Activated CD8-positive, alpha-beta memory T cell treated with anti-CD3 and anti-CD28 coated beads for 48 hours (primary cell): ENCODE measurements around the gene BEST2.

ENCODE experiments used
- DNase-seq, 3 experiments: peaks; one replicate each; pipeline ENCODE4 v3.0.0-alpha.2; 2020; ENCODE audit warnings: low read depth in 2 of 3, low spot score in 2 of 3

The BEST2 gene

DNA sequence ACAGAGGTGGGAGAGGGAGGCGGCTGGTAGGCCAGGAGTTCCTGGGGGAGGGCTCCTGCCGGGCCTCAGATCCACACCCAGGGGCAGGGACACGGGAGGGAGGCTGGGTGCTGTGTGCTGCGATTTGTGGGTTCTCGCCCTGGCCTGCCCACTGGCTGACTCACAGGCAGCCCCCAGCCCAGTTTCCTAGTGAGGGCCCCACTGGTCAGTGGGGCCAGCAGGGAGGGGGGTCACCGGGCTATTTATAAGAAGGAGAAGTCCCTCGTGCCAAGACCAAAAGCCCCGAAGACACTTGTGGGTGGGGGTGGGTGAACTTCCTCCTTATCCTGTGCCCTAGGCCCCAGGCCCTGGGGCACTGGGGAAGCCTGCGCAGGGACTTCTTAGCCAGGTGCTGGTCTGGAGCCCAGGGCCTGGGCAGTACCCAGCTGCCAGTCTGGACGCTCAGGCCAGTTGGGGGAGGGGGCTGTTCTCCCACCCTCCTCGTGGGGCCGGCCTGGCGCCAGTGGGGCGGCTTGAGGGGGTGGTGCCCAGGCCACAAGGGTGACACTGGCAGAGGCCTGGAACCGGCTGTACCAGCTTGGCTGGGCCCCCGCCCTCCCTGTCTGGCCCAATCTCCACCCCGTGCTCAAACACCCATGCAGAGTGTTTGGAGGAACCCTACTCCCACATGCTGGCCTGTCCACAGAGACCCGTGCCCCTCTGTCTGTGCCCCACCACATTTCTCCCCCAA, 34.7 kb downstream of the BEST2 start:
- DNase-seq = no peak

DNA sequence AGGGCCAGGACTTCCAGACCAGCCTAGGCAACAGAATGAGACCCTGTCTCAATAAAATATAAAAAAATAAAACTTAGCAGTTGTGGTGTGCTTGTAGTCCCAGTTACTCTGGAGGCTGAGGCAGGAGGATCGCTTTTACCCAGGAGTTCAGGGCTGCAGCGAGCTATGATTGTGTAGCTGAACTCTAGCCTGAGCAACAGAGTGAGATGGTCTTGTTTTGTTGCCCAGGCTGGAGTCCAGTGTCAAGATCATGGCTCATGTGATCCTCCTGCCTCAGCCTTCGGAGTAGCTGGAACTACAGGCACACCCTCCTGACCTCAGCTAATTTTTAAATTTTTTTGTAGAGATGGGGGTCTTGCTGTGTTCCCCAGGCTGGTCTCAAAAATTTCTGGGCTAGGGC, 35.4 kb downstream of the BEST2 start:
- no peak for DNase-seq

DNA sequence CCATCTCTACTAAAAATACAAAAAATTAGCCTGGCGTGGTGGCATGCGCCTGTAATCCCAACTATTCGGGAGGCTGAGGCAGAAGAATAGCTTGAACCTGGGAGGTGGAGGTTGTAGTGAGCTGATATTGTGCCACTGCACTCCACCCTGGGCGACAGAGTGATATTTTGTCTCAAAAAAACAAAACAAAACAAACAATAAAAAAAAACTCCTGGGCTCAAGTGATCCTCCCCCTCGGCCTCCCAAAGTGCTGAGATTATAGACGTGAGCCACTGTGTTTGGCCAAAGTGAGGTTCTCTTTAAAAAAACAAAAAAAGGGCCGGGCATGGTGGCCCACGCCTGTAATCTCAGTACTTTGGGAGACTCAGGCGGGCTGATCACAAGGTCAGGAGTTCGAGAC, 35.9 kb downstream of the BEST2 start:
- DNase-seq = no peak

DNA sequence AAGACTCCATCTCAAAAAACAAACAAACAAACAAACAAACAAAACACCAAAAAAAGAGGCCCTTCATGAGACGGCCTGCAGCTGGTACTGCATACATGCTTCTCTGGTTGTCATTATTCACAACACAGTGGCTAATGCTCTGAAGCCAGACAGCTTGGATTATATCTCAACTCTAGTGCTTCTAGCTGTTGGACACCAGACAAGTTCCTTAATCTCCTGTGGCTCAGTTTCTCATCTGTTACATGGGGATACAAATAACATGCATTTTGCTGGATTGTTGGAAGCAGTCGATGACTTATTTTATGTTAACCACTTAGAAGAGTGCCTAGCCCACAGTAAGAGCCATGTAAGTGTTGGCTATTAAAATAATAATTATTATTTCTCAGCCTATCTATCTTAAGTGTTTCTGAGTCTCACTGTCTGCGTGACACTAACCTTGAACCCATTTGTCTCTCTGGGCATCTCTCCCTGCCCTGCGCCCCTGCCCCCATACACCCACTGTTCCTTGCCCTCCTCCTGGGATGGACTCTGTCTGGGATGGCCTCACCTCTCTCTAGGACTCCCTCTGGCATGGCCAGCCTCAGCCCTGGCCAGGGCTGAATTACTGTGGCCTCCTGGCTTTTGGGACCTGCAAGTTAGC, 36.6 kb downstream of the BEST2 start:
- DNase-seq = no peak

DNA sequence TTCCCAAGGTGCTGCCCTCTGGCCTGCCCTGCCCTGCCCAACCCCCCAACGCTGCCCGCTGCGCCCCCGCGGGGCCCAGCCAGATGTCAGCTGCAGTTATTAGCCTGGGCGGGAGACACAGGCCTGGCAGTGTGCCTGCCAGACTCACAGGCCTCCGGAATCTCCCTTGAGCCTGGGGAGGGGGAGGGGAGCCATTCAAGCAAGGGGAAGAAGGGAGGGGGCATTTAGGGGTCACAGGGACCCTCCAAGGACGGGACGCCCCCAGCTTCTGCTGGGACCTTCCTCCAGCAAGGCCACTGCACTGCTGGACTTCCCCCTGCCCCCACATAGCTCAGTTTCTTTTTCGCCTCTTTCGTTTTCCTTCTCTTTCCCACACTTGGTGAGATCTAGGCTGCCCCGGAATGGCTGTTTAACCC, 37.1 kb downstream of the BEST2 start:
- no peak for DNase-seq

DNA sequence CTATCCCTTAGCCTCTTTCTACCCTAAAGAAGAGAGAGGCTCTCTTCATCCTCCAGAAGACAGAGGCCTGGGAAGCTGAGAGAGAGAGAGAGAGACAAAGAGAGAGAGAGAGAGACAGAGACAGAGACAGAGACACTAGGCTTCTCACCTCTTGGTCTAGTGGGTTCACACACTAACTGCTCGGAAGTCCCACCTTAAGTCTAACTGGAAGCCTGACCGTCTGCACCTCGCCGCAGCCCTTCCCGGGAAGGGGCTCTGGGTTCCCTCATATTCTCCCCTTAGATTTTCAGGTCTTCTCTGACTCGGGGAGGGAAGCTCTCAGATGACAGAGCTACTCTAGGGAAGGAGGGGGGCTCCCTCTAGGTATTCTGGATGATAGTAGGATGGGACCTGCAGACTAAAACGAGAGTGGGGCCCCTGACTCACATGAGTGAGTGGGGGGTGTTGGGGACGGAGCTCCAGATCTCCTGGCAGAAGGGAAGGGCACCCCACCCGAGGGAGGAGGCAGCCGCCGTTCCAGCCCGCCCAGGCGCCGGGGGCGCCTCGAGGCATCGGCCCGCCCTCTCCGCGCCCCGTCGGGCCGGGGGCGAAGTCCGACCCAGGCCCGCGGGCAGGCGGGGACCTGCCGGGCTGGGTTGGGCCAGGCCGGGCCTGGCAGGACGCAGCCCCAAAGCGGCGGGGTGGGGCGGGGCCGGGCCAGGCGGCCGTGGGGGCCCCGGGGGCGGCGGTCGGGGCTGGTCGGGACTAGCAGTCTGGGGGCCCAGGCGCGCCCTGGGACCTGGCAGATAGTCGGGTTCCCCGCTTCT, 37.7 kb downstream of the BEST2 start:
- DNase-seq = no peak

DNA sequence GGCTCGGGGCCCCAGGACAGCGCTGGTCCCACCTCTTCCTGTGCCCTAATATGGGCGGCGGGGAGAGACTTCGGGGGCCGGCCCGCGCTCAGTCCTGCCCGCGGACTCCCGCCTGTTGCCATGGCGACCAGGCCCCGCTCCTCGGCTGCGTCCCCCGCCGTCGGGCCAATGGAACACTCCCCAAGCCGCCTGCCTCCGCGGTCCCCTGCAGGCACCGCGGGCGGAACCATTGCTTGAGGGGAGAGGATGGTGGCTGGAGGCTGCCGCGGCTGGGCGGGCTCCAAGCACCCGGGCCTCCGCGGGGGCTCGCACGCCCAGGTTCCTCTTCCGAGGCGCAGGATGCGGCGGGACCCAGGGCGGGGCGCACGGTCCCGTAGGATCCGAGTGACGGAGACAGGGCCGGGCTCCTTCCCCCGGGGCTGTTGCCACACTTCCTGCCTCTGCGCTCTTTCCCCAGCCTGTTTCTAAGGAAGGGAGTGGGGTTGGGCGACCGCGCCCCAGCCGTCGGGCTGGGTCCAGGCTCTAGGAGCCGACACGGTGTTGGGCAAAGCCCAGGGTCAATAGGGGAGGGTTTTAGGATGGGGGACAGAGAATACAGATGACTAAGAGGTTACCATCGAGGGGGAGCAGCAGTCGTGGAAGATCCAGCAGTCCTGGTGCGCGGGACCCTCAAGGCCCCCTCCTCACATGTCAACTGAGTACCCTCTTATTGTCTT, 38.5 kb downstream of the BEST2 start:
- DNase-seq = peak; percentile 91 to 97 (median 93)

DNA sequence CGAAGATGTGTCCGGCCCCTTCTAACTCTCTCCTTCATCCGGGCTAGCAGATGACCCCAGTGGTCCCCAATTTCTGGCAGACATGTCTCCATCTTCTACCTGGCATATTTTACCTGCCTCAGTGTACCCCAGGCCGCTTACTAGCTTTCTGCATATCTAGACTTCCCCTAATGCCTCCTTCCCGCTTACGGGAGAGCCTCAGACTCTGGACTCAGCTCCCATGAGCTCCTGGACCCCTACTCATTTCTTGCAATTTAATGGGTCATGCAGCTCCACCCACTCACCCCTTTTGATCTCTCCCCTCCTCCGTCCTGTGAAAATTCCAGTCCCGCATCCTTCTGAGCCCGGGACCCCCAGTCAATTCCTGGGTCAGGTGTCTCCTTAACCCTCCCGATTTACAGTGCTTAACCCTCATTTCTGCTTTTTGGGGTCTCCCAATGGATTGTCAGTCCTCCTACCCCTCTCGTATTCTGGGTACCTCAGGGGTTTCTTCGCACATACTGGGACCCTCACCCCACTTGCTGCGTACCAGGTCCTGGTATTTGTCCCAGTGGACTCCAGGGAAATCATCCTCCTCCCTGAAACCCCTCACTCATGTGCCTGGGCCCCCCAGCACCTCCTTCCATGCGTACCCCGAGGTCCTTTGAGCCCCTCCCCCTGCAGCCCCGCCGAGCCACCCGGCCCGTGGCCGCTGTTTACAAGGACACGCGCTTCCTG, 39.2 kb downstream of the BEST2 start:
- no peak for DNase-seq

DNA sequence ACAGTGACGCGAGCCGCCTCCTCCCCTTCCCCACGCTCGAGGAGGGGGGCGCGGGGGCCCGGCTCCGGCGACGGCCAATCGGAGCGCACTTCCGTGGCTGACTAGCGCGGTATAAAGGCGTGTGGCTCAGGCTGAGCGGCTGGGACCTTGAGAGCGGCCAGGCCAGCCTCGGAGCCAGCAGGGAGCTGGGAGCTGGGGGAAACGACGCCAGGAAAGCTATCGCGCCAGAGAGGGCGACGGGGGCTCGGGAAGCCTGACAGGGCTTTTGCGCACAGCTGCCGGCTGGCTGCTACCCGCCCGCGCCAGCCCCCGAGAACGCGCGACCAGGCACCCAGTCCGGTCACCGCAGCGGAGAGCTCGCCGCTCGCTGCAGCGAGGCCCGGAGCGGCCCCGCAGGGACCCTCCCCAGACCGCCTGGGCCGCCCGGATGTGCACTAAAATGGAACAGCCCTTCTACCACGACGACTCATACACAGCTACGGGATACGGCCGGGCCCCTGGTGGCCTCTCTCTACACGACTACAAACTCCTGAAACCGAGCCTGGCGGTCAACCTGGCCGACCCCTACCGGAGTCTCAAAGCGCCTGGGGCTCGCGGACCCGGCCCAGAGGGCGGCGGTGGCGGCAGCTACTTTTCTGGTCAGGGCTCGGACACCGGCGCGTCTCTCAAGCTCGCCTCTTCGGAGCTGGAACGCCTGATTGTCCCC, 39.9 kb downstream of the BEST2 start, which contains the start of gene JUNB:
JUNB (plus strand) TSS at position 142 of the 706 bp plus-strand sequence; CDS start at position 428, 286 bp downstream.
- DNase-seq = peak; percentile 95 to 98 (median 96)

DNA sequence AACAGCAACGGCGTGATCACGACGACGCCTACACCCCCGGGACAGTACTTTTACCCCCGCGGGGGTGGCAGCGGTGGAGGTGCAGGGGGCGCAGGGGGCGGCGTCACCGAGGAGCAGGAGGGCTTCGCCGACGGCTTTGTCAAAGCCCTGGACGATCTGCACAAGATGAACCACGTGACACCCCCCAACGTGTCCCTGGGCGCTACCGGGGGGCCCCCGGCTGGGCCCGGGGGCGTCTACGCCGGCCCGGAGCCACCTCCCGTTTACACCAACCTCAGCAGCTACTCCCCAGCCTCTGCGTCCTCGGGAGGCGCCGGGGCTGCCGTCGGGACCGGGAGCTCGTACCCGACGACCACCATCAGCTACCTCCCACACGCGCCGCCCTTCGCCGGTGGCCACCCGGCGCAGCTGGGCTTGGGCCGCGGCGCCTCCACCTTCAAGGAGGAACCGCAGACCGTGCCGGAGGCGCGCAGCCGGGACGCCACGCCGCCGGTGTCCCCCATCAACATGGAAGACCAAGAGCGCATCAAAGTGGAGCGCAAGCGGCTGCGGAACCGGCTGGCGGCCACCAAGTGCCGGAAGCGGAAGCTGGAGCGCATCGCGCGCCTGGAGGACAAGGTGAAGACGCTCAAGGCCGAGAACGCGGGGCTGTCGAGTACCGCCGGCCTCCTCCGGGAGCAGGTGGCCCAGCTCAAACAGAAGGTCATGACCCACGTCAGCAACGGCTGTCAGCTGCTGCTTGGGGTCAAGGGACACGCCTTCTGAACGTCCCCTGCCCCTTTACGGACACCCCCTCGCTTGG, 40.7 kb downstream of the BEST2 start:
- DNase-seq = no peak

DNA sequence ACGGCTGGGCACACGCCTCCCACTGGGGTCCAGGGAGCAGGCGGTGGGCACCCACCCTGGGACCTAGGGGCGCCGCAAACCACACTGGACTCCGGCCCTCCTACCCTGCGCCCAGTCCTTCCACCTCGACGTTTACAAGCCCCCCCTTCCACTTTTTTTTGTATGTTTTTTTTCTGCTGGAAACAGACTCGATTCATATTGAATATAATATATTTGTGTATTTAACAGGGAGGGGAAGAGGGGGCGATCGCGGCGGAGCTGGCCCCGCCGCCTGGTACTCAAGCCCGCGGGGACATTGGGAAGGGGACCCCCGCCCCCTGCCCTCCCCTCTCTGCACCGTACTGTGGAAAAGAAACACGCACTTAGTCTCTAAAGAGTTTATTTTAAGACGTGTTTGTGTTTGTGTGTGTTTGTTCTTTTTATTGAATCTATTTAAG, 41.3 kb downstream of the BEST2 start:
- DNase-seq = no peak

DNA sequence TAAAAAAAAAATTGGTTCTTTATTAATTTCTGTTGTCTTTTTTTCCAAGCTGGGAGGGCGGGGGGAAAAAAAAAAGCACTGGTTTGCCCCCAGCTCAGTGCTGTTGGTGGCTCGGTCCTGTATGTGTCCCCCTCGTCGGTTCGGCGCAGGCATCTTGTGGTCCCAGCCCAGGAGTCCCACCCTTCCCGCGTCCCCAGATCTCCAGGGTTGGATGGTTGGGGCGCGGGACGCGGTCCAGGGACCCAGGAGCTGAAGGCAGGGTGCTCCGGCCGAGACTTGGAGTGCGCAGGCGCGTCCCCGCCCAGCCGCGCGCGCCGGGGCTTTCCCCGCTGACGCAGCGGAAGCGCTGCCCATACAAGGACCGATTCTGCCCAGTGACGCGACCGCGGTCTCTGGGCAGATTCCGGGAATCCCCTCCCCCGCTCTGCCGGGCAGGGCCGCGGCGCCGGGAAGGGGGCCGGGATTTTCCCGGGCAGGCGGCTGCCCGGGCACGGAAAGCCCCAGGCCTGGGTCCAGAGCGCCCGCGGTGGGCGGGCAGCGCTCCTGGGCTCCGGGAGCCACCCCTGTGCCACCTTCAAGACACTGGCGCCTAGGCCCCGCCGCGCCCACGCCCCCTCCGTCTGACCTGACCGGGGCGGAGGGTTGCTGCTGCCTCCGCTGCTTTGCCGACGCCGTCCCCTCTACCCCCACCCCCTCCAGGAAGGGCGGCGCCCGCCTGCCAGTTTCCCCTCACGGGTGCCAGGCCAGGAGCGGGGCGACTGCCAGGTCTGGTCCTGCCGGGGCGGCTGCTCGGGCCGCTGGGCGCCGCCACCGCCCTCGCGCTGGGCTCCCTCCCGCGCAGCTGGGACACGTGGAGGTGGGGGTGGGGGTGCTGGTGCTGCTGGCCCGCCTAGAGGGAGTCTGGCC, 42.0 kb downstream of the BEST2 start:
- DNase-seq = peak; percentile 81 to 96 (median 94)

DNA sequence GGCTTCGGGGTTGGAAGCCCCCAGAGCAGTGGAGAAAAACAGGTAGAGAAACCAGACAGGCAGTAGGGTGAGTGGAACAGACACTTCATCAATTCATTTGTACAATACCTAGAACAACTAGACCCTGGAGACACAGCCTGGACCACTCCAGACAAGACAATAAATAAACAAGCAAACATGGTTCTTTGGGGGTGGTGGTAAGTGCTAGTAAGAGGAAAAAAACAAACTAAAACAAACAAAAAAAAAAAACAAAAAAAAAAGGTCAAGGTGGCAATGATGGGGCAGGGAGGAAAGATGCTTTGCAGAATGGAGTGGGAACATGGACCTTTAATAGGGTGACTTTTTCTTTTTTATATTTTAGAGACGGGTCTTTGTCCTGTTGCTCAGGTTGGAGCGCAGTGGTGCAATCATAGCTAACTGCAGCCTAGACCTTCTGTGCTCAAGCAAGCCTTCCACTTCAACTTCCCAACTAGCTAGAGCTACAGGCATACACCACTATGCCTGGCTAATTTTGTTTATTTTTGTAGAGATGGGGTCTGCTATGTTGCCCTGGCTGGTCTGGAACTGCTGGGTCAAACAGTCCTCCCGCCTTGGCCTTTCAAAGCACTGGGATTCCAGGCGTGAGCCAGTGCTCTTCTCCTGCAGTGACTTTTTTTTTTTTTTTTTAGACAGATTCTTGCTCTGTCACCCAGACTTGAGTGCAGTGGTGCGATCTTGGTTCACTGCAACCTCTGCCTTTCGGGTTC, 42.8 kb downstream of the BEST2 start:
- DNase-seq = no peak

DNA sequence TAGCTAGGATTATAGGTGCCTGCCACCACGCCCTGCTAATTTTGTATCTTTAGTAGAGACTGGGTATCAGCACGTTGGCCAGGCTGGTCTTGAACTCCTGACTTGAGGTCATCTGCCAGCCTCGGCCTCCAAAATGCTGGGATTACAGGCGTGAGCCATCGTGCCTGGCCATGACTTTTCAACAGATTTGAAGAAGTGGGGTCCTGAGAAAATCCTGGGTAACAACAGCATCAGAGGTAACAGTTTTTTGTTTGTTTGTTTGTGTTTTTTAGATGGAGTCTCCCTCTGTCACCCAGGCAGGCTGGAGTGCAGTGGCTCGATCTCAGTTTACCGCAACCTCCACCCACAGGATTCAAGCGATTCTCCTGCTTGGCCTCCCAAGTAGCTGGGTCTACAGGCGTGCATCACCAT, 43.4 kb downstream of the BEST2 start:
- no peak for DNase-seq

DNA sequence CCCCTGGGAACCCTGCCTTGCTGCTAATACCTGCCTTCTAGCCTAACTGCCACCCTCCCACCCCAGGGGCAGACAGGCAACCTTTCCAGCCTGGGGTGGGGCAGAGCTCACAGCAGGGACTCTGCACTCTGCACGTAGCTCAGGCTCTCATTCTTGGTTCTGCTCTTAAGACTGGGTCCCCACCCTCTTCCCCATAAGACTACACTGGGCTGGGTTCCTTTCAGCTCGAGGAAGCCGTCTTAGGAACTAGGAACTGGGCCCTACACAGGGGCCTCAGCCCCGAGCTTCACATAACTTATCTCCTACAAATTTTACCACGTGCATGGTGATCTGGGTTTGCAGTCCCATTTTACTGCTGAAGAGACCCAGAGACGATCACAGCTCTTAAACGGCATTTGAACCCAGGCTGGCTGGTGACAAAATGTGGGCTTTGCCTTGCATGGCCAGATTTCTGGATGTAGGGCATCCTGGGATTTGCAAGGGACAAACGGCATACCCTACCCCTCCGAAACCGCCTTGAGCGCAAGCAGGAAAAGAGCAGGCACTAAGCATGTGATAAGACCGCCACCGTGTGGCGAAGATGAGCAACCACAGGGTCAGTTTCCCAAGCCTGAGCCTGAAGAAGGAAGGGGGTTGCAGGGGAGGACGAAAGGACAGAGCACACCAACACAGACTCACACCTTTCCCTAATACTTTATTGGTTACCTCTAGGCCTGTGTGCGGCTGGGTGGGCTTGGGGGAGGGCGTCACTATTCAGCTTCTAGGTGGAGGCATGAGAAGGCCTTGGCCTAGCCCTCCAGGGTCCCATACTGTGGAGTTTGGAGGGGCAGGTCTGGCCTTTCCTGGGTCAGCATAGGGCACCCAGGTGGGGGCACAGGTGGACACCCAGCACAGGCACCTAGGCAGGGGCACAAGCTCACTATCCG, 44.8 kb downstream of the BEST2 start:
- DNase-seq = no peak

DNA sequence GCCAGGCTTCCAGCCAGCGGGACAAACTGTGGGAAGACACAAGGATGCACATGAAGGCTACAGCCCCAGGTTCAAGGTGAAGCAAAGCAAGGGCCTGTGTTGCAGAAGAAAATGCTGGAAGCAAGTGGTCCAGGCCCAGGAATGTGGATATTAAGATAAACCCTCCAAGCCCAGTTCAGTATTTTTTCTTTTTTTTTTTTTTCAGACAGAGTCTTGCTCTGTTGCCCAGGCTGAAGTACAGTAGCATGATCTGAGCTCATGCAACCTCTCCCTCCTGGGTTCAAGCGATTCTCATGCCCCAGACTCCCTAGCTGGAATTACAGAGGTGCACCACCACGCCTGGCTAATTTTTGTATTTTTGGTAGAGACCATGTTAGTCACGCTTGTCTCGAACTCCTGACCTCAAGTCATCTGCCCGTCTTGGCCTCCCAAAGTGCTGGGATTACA, 45.6 kb downstream of the BEST2 start:
- no peak for DNase-seq
